Fibroblast of lung (primary cell): Measurements from ENCODE around the gene DSCAML1. TPM values are rescaled to one million over a fixed set of nuclear protein-coding genes. Genes with fewer than 3 reads are reported as not detected.

ENCODE experiments used
- DNase-seq, 2 donors: peaks; one replicate each; pipeline versions ENCODE4 v3.0.0 to v3.0.0-alpha.2; 2010; ENCODE audit warnings: low read depth in 2 of 2
- H2AFZ ChIP-seq: 2 replicates; pipeline ENCODE4 v1.5.1; 2012; ENCODE audit warnings: low read length, control low read depth, inconsistent platforms
- H3K27ac ChIP-seq: 2 replicates; pipeline ENCODE4 v1.5.1; 2011; ENCODE audit warnings: low read length, control low read depth; ENCODE audit not compliant: insufficient read depth
- H3K27me3 ChIP-seq: 2 replicates; pipeline ENCODE4 v1.5.1; 2011; ENCODE audit warnings: mild to moderate bottlenecking, low read length; ENCODE audit not compliant: control insufficient read depth, insufficient read depth
- H3K36me3 ChIP-seq: 2 replicates; pipeline ENCODE4 v1.5.1; 2011; ENCODE audit warnings: low read length; ENCODE audit not compliant: control insufficient read depth, insufficient read depth
- H3K4me1 ChIP-seq: 2 replicates; pipeline ENCODE4 v1.5.1; 2011; ENCODE audit warnings: low read length; ENCODE audit not compliant: control insufficient read depth, insufficient read depth; ENCODE audit errors: extremely low read depth
- H3K4me2 ChIP-seq: 2 replicates; pipeline ENCODE4 v1.5.1; 2011; ENCODE audit warnings: low read length, control low read depth; ENCODE audit not compliant: insufficient read depth; ENCODE audit errors: extremely low read depth
- H3K4me3 ChIP-seq, 4 experiments: fragments of 200-600 bp in 1 of 4; sonication (generic) in 1 of 4; replicated peaks in 1 of 4; 2 replicates each; pipeline ENCODE4 v1.5.1; 2011 to 2016; ENCODE audit warnings: low read length in 4 of 4, low read depth in 3 of 4, mild to moderate bottlenecking in 3 of 4, control low read depth in 2 of 4, inconsistent platforms in 1 of 4, mixed read lengths in 1 of 4; ENCODE audit not compliant: insufficient read depth in 1 of 4; ENCODE audit errors: control extremely low read depth in 1 of 4
- H3K79me2 ChIP-seq: 2 replicates; pipeline ENCODE4 v1.5.1; 2012; ENCODE audit warnings: mild to moderate bottlenecking, low read length, inconsistent platforms; ENCODE audit not compliant: control insufficient read depth, insufficient read depth
- H3K9ac ChIP-seq: 2 replicates; pipeline ENCODE4 v1.5.1; 2011; ENCODE audit warnings: mild to moderate bottlenecking, low read length, control low read depth; ENCODE audit not compliant: insufficient read depth
- H3K9me3 ChIP-seq: 2 replicates; pipeline ENCODE4 v1.5.1; 2012; ENCODE audit warnings: low read depth, low read length; ENCODE audit not compliant: control insufficient read depth, insufficient read depth
- H4K20me1 ChIP-seq: 2 replicates; pipeline ENCODE4 v1.5.1; 2011; ENCODE audit warnings: low read length; ENCODE audit not compliant: control insufficient read depth, insufficient read depth; ENCODE audit errors: extremely low read depth
- CTCF ChIP-seq, 2 donors: IDR thresholded peaks in 1 of 2; conservative IDR thresholded peaks in 1 of 2; 1 replicate in 1 of 2; 2 replicates in 1 of 2; pipeline ENCODE4 v1.5.1; 2011 to 2012; ENCODE audit warnings: low read length in 2 of 2, control low read depth in 1 of 2, inconsistent platforms in 1 of 2, low read depth in 1 of 2, mild to moderate bottlenecking in 1 of 2
- EZH2 ChIP-seq: IDR thresholded peaks from 2 replicates; pipeline ENCODE4 v1.5.1; 2012; ENCODE audit warnings: low read length, control low read depth, mild to moderate bottlenecking; ENCODE audit errors: missing control alignments
- polyA plus RNA-seq, 2 donors: library from polyadenylated mRNA; depleted of rRNA in 1 of 2; stranded (reverse) in 1 of 2; unstranded in 1 of 2; fragments of >200 nt; gene quantifications; 2 replicates each; pipeline ENCODE4 v1.2.1, GENCODE V29; 2011 to 2012; ENCODE audit warnings: missing spikeins in 1 of 2
- total RNA-seq: library from RNA; depleted of rRNA; stranded (reverse); fragments of >200 nt; gene quantifications from 2 replicates; pipeline ENCODE4 v1.2.1, GENCODE V29; 2014

Gene DSCAML1
- total and polyA plus RNA-seq, 2 donors (not counting 1 experiment from before 2014, with no cell fraction given): not detected

GRCh38 chr11:117690484-117691217, 106.4 kb downstream of the DSCAML1 start:
- Histone ChIP-seq H3K4me1 (no peaks in the 10 kb centered on the region), H3K4me3 (no peak overlapping the region), H3K4me2 (no peak overlapping the region), H3K9me3 (no peaks in the 10 kb centered on the region), H4K20me1 (no peaks in the 10 kb centered on the region), H3K9ac (no peak overlapping the region), H2AFZ (no peak overlapping the region), H3K27me3 (peaks cover 2% of the 10 kb centered on the region), H3K27ac (no peak overlapping the region), H3K36me3 (no peaks in the 10 kb centered on the region), H3K79me2 (no peaks in the 10 kb centered on the region)
- TF ChIP-seq EZH2: no peak
- no peak for TF ChIP-seq CTCF (conservative IDR thresholded peaks at IDR 0.05 in 1 of 2, IDR thresholded peaks at IDR 0.05 in 1 of 2; ENCODE audit: low read depth in 1 of 2, low read length in 2 of 2)
- DNase-seq: no peak

- H3K9me3 ChIP-seq: no peaks in the 10 kb centered on the region
- no peaks in the 10 kb centered on the region for H3K27me3 ChIP-seq
- no peaks in the 10 kb centered on the region for H4K20me1 ChIP-seq
- H3K9ac ChIP-seq: no peak overlapping the region
- no peak overlapping the region for H2AFZ ChIP-seq
- H3K4me3 ChIP-seq: no peak overlapping the region
- no peaks in the 10 kb centered on the region for H3K79me2 ChIP-seq
- no peak overlapping the region for H3K4me2 ChIP-seq
- TF ChIP-seq EZH2: no peak
- no peak for TF ChIP-seq CTCF (conservative IDR thresholded peaks at IDR 0.05 in 1 of 2, IDR thresholded peaks at IDR 0.05 in 1 of 2; ENCODE audit: low read depth in 1 of 2, low read length in 2 of 2)
- no peaks in the 10 kb centered on the region for H3K4me1 ChIP-seq
- H3K36me3 ChIP-seq: no peaks in the 10 kb centered on the region
- no peak for DNase-seq
- no peak overlapping the region for H3K27ac ChIP-seq
Observed at GRCh38 chr11:117688255-117688797, 108.7 kb downstream of the DSCAML1 start.

GRCh38 chr11:117687776-117688175, 109.2 kb downstream of the DSCAML1 start:
- no peaks in the 10 kb centered on the region for H3K27me3 ChIP-seq
- H3K27ac ChIP-seq: no peak overlapping the region
- TF ChIP-seq EZH2 (no peak), CTCF (conservative IDR thresholded peaks at IDR 0.05 in 1 of 2, IDR thresholded peaks at IDR 0.05 in 1 of 2; ENCODE audit: low read depth in 1 of 2, low read length in 2 of 2) (no peak)
- no peak overlapping the region for H3K4me3 ChIP-seq
- H3K79me2 ChIP-seq: no peaks in the 10 kb centered on the region
- H4K20me1 ChIP-seq: no peaks in the 10 kb centered on the region
- no peak overlapping the region for H3K4me2 ChIP-seq
- DNase-seq: no peak
- no peak overlapping the region for H2AFZ ChIP-seq
- no peaks in the 10 kb centered on the region for H3K9me3 ChIP-seq
- no peaks in the 10 kb centered on the region for H3K4me1 ChIP-seq
- no peaks in the 10 kb centered on the region for H3K36me3 ChIP-seq
- H3K9ac ChIP-seq: no peak overlapping the region
